GM12873 (cell line): Measurements from ENCODE around the gene ZNF2.

Experiments used
- CTCF ChIP-seq: IDR thresholded peaks from 2 replicates; pipeline ENCODE4 v1.5.1; 2012; ENCODE audit warnings: low read depth, mild to moderate bottlenecking, moderate library complexity, low read length, control low read depth; ENCODE audit not compliant: insufficient read depth; ENCODE audit errors: missing control alignments

ZNF2 gene

GRCh38 chr2:95158441-95158840, 7.2 kb upstream of the ZNF2 start:
- TF ChIP-seq CTCF: no peak

GRCh38 chr2:95158891-95159619, 6.6 kb upstream of the ZNF2 start:
- no peak for TF ChIP-seq CTCF

GRCh38 chr2:95159690-95160449, 5.7 kb upstream of the ZNF2 start, which contains the start of gene ZNF514:
Gene ZNF514 (minus strand): TSS chr2:95159848. CDS start chr2:95153253, 6,595 bp downstream.
- no peak for TF ChIP-seq CTCF

GRCh38 chr2:95165030-95165370, 609 bp upstream of the ZNF2 start:
- TF ChIP-seq CTCF: no peak

- no peak for TF ChIP-seq CTCF
Observed at GRCh38 chr2:95166065-95166763, 605 bp downstream of the ZNF2 start.

GRCh38 chr2:95171902-95172301, 6.3 kb downstream of the ZNF2 start:
- TF ChIP-seq CTCF: no peak

GRCh38 chr2:95174031-95174542, 8.5 kb downstream of the ZNF2 start:
- no peak for TF ChIP-seq CTCF
